ENCODE data around the gene FLT3LG.

GRCh38 chr19:49490287-49491029 lies 16.4 kb downstream of the FLT3LG start:
- TF ChIP-seq CTCF (IDR thresholded peaks at IDR 0.05) = no peak
- no peak for TF ChIP-seq POLR2A (IDR thresholded peaks at IDR 0.05)
